Left kidney (tissue), 2 donors: ENCODE measurements around the gene XG. TPM values are rescaled to one million over a fixed set of nuclear protein-coding genes. Genes with fewer than 3 reads are reported as not detected.
"Not testable (repeated sequence)": the region's sequence is repeated elsewhere in the genome, so short reads cannot be mapped to it uniquely, and the experiment has no call there.

ENCODE experiments used
- DNase-seq: peaks from one replicate; pipeline ENCODE4 v3.0.0-alpha.2; 2013
- polyA plus RNA-seq: library from polyadenylated mRNA; unstranded; fragments of 120-200 nt; gene quantifications from one replicate; pipeline ENCODE4 v1.2.1, GENCODE V29; 2013; ENCODE audit not compliant: insufficient read length

The XG gene
- polyA plus RNA-seq, 1 donor = 0.65 TPM

DNA sequence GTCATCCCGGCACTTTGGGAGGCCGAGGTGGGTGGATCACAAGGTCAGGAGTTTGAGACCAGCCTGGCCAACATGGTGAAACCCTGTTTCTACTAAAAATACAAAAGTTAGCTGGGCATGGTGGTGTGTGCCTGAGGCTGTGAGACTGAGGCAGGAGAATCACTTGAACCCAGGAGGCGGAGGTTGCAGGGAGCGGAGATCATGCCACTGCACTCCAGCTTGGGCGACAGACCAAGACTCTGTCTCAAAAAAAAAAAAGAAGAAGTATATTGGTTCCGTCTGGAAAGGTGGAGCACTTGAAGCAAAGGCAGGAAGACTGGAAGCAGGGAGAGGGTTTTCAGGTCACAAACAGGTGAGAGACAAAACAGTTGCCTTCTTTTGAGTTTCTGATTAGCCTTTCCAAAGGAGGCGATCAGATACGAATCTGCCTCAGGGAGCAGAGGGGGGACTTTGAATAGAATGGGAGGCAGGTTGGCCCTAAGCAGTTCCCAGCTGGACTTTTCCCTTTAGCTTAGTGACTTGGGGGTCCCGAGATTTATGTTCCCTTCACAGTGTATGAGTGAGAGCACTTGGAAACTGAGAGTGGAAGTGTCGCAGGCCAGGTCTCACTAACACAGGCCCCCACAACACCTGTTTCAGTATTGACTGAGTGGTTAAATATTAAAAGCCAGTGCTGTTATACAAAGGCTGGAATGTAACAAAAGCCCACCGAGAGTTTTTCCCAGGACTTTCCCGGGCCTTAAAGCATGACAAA, 28.8 kb downstream of the XG start:
- DNase-seq = not testable (repeated sequence)

DNA sequence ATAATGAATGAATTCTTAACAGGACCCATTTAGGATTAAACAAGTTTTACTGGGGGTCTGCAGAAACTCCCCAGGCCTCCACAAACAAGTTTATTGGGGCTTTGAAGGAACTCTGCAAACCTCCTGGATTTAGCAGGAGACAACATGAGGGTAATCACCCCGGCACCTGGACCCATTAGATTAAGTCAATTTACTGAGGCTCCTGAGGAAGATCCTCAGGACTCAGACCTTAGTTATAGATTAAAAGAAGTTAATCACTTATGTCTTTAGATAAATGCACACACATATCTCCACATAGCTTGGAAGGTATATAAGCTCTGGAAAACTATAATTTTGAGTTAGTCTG, 29.4 kb downstream of the XG start:
- DNase-seq = no peak

DNA sequence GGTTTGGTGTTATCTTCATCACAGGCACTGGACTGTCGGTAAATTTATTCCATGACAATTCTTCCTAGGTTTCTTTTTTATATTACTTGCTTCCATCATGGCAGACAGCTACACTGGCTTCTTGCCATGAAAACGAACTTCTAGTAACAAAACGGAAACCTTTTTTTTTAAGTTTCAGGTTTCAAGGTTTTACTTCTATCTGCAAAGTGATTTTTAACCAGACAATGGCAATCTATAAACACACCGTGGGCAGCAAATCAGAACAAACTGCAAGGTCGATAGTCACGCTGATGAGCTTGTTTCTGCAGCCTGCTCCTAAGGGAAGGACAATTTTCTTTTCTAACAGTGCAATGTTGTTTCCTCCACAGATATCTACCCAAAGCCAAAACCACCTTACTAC, 29.9 kb downstream of the XG start:
- DNase-seq = no peak

DNA sequence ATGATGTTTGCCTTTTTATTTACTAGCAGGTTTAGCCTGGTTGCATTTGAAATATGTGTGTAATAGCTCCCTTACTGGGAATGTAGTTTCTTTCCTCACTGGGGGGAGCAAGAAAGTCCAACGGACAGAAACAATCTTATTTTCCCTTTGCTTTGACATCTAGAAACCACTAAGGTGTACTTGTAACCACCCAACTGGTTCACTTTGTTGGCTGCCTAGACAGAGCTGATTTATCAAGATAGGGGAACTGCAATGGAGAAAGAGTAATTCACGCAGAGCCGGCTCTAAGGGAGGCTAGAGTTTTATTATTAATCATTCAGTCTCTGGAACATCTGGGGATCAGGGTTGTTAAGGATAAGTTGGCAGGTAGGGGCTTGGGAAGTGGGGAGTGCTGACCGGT, 30.3 kb downstream of the XG start:
- DNase-seq = no peak

DNA sequence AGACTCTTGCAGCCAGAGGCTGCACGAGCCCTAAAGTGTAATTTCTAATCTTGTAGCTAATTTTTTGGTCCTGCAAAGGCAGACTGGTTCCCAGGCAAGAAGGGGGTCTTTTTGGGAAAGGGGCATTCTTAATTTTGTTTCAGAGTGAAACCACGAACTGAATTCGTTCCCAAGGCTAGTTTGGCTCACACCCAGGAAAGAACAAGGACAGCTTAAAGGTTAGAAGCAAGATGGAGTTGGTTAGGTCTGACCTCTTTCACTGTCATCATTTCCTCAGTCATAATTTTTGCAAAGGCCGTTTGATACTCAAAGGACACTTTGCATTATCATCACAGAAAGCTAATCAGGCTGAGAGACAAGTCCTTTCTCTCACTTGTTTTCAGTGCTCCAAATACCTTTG, 30.9 kb downstream of the XG start:
- no peak for DNase-seq

DNA sequence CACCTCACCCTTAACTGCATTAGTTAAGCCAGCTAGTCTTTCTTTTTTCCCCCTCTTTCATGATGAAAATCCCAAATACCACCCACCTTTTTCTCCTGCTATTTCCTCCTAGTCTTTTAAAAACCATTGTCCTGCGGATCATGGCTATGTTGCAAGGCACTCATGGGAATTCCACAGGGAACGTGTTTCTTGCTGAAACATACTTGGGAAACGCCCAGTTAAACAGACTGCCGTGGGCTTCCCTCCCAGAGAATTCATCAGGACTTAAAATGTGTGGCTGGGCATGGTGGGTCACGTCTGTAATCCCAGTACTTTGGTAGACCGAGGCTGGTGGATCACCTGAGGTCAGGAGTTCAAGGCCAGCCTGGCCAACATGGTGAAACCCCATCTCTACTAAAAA, 32.2 kb downstream of the XG start:
- DNase-seq = no peak

DNA sequence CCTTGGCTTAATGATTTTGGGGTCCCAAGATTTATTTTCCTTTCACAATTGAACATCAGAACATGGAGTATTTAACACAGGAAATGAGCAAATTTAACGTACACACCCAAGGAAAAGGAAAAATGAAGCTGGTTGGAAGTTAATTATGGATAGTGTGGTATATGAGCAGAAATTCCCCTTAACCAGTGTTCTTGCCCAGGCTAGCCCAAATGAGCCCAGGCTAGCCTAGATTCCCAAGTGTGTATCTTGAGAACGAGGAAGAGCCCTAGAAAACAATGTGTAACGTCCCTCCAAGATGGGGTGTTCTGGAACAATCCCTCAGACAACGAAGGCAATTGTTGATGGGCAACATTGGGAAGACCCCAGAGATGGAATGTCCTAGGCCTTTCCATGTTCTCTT, 33.7 kb downstream of the XG start:
- no peak for DNase-seq

DNA sequence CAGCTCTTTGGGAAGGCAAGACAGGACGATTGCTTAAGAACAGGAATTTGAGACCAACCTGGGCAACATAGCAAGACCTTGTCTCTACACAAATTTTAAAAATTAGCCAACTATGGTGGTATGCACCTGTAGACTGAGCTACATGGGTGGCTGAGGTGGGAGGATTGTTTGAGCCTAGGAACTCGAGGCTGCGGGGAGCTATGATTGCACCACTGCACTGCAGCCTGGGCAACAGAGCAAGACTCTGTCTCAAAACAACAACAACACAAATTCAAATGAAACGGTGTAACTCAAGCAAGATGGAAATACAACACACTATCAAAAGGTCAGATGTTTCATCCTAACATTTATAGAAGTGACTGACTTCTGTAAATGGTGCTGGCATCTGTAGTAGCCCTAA, 37.1 kb downstream of the XG start:
- DNase-seq = no peak

DNA sequence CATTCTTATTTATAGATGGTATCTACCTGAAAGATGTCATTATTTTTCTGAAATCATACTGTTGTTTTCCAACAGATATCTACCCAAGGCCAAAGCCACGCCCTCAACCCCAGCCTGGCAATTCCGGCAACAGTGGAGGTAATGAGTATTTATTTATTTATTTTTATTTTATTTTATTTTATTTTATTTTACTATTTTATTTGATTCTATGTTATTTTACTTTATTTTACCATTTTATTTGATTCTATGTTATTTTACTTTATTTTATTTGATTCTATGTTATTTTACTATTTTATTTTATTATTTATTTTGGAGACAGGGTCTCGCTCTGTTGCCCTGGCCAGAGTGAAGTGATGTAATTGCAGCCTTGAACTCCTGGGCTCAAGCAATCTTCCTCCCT, 37.7 kb downstream of the XG start:
- DNase-seq = no peak

DNA sequence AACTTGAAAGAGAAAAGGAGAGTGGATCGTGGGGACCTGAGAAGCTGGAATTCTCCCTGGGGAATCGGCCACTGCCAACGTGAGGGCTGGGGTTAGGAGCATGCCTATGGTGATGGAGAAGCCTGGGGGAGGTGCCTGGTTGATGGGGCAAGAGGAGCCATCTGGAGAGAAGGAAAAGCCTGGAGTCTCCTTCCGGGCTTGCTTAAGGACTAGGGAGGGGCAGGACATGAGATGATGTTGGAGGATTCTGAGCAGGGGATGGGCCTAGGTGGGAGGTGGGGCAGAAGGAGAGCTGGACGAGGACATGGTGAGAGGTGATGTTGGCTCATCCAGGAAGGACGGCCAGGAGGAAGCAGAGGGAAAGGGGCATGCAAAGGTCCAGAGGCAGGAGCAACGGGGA, 41.9 kb downstream of the XG start:
- DNase-seq = no peak

DNA sequence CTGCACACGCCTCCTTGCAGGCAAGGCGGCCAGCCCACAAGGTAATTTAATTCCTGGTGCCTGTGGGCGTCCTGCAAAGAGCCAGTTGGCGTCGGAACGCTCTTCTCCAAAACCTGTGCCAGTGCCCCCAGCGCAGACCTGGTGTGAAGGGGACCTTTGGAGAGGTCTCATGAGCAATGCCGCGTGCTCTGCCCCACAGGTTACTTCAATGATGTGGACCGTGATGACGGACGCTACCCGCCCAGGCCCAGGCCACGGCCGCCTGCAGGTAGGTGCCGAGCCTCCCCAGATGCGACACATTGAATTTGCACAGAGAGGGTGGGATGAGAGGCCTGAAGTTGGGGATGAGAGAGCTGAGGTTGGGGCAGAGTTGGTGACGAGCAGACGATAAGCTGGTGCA, 42.5 kb downstream of the XG start:
- DNase-seq = no peak

DNA sequence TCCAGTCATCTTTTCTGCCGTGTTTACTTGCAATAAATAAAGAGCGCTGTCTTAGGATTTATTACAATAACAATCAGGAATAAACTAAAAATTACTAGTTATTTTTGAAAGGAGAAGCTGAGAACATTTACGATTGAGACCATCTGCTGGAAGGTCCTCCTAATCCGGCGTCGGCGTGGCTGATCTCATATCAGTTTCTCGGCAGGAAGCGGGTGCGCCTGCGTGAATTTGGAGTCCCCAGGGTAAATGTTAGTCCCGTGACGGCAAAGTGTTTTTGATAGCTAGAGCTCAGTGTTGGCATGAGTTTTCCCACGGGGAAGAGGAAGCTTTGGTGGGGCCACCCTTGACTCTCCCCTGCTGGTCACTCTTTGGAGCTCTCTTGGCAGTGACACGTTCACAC, 45.0 kb downstream of the XG start:
- not testable (repeated sequence) for DNase-seq

DNA sequence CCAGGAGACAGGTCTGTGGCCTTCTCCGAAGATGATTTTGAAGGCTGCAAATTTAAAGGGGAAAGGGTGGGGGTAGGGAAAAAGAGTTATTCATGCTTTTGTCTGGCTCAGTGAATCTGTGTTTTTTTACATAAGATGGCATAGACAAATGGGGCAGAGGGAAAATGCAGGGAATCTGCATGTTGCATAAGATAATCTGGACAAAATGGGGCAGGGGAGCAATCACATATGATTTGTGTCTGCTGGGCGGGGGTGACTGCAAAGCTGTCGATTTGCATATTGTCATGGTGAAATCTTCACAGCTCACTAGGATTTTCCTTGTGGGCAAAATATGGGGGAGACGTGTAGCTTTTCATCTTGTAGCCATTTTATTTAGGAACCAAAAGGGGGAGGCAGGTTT, 47.5 kb downstream of the XG start:
- no peak for DNase-seq

DNA sequence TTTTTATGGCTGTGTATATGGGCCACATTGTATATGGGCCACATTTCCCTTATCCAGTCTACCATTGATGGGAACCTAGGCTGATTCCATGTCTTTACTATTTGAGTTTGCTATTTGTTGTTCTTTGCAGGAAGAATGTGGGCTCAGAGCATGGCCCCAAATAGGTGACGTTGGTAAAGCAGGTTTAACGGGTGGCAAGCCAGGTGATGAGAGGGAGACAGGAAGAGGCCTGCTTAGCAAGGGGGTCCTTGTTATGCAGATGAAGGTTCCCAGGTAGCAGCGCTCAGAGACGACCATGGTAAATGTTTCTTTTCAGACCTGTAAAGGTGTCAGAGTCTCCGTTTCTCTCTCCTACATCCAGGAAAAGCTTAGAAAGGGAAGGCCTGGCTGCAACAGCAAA, 48.1 kb downstream of the XG start:
- not testable (repeated sequence) for DNase-seq

DNA sequence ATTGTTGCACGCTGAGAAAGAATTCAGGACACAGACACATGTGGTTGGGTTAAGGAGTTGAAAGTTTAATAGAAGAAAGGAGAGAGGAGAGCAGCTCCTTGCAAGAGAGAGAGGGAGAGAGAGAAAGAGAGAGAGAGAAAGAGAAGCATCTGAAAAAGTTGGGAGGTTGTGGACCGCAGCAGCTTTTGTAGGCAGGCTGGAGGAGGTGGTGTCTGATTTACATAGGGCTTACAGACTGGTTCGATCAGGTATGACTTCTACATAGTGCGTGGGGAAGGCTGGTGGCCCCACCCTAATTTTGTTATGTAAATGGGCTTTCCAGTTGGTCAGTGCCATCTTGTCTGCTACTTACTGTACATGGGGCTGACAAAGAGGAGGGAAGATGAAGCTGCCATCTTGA, 49.4 kb downstream of the XG start:
- DNase-seq = no peak

DNA sequence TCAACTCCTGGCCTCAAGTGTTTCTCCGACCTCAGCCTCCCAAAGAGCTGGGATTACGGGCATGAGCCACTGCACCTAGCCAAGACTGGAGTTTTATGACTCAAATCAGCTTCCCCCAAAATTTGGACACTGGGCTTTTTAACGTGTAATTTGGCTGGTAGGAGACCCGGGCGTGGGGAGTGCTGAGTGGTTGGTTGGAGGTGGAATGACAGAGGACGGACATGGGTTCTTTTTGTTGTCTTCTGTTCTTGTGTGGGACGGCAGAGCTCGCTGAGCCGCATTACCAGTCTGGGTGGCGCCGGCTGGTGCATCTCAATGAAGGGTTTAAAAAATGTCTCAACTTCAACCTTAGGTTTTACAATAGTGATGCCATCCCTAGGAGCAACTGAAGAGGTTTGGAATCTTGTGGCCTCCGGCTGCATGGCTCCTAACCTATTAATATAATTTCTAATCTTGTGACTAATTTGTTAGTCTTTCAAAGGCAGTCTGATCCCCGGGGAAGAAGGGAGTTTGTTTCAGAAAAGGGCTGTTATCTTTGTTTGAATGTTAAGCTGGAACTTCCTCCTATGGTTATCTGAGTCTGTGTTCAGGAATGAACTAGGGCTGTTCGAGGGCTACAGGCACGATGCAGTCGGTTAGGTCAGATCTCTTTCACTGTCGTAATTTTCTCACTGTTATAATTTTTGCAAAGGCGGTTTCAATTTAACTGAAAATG, 50.7 kb downstream of the XG start:
- DNase-seq = not testable (repeated sequence)

DNA sequence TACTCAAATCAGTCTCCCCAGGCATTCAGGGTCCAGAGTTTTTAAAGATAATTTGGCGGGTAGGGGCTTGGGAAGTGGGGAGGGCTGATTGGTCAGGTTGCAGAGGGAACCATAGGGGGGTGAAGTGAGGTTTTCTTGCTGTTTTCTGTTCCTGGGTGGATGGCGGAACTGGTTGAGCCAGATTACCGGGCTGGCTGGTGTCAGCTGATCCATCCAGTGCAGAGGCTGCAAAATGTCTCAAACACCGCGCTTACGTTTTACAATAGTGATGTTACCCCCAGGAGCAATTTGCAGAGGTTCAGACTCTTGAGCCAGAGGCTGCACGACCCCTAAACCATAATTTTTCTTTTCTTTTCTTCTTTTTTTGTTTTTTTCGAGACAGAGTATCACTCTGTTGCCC, 51.6 kb downstream of the XG start:
- not testable (repeated sequence) for DNase-seq

DNA sequence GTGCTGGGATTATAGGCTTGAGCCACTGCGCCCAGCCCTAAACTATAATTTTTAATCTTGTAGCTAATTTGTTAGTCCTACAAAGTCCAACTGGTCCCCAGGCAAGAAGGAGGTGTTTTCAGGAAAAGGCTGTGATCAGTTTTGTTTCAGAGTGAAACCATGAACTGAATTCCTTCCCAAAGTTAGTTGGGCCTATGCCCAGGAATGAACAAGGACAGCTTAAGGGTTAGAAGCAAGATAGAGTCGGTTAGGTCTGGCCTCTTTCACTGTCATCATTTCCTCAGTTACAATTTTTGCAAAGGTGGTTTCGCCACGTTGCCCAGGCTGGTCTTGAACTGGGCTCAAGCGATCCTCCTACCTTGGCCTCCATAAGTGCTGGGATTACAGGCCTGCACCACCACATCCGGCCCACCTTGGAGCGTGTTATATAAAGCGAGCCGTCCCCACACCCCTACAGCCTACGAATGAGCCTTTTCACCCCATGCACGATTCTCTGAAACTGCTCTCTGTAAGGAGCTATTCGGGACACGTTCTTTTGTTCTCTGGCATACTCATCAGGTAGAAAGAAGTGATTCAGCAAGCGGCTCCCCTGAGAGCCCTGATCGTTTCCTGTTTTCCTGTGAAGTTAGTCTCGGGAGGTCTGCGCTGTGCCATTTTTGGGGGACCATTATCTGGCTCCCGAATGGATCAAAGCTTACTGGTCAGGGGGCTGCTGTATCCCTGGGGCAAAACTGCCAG, 52.4 kb downstream of the XG start:
- not testable (repeated sequence) for DNase-seq

DNA sequence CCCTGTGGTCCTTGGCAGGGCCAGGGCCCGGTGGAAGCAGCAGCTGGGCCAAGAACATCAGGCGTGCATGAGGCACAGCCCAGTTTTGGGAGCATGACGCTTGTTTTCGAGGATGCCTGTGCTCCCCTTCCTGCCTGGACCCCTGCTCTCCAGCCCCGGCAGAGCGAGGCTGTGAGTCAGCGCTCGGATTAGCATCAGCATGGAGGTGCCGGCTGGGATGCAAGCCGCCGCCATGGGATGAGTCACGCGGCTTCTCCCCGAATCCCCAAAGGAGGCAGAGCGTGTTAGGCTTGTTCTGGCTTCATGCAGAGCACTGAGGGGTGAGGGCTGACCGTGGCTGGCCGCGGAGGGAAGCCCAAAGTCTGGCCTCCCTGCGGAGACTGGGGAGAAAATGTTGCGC, 53.0 kb downstream of the XG start:
- not testable (repeated sequence) for DNase-seq

DNA sequence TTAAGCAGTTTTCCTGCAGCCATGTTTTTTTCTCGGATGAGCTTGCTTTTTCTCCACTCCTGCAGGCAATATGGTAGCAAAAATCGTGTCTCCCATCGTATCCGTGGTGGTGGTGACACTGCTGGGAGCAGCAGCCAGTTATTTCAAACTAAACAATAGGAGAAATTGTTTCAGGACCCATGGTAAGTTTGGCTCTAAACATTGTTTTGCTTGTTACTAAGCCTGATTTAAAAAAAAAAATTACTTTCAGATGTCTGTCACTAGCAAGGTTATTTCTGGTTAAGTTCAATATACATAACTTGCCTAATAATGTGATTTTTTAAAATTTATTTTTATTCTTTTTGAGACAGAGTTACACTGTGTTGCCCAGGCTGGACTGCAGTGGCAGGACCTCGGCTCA, 59.4 kb downstream of the XG start:
- no peak for DNase-seq

DNA sequence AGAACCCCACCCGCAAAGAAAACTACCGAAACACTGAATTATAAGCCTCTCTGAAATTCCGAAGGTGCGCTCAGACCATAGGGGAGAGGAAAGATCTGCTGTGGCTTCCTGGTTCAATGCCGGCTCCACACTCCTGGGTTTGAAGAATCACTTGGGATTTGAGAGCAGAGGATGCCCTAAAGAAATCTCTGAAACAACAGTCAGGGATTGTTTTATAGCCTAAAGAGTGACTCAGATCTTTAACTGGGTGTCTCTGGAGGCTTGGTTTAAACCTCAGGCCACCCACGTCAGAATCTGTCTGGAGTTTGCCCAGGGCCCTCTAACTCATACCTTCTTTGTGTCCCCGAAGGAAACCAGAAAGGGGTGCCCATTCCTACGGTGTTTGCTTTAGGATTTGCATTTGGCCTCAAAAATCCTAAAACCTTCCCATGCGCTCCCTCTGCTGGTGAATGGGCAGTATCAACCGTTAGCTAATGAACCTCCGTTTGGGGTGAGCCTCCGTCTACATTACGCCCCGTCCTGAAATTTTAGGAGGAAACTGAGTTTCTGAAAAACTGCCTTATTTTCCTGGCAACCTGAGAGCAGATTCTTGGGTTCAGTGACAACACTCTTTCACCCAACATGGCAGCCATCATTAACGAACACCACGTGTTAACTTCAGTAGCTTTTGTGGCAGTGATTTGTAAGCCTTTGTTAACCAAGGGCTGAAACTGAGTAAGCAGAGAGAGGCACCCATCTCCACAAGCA, 60.5 kb downstream of the XG start:
- peak; percentile 50 for DNase-seq

DNA sequence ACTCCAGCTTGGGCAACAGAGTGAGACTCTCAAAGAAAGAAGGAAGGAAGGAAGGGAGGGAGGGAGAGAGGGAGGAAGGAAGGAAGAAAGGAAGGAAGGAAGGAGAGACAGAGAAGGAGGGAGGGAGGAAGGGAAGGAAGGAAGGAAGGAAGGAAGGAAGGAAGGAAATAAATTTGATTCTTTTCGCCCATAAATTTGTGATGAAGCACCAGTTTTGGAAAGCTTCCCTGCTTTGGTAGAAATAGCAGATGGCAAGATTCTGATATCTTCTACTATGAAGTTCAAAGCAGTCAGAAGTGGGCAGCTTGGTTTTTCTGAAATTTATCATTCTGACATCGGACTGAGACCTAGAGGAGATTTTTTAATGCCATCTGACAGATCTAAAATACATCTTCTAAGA, 65.2 kb downstream of the XG start:
- DNase-seq = no peak
